Karpas-422 (cell line): ENCODE results near the gene DTD2. TPM values are rescaled to one million over a fixed set of nuclear protein-coding genes. Genes with fewer than 3 reads are reported as not detected.

Experiments used
- DNase-seq: peaks from one replicate; pipeline ENCODE4 v3.0.0-alpha.2; 2015
- H2AFZ ChIP-seq: fragments of 200-600 bp; sonication (generic); 2 replicates; pipeline ENCODE4 v1.6.1; 2014; ENCODE audit warnings: antibody characterized with exemption, low read length, mixed read lengths
- H3K27ac ChIP-seq: fragments of 200-600 bp; sonication (generic); 2 replicates; pipeline ENCODE4 v1.5.1; 2014; ENCODE audit warnings: mild to moderate bottlenecking, low read length, moderate library complexity
- H3K27me3 ChIP-seq: fragments of 200-600 bp; sonication (generic); 2 replicates; pipeline ENCODE4 v1.6.1; 2014; ENCODE audit warnings: low read length, mixed read lengths
- H3K36me3 ChIP-seq: fragments of 200-600 bp; sonication (generic); 2 replicates; pipeline ENCODE4 v1.6.1; 2014; ENCODE audit warnings: low read length, mixed read lengths; ENCODE audit not compliant: insufficient read depth
- H3K4me1 ChIP-seq: fragments of 200-600 bp; sonication (generic); 2 replicates; pipeline ENCODE4 v1.6.1; 2014; ENCODE audit warnings: mild to moderate bottlenecking, low read length, mixed read lengths
- H3K4me2 ChIP-seq: fragments of 200-600 bp; sonication (generic); 2 replicates; pipeline ENCODE4 v1.6.1; 2014; ENCODE audit warnings: low read length, low read depth, mild to moderate bottlenecking; ENCODE audit not compliant: poor library complexity, severe bottlenecking
- H3K4me3 ChIP-seq: fragments of 200-600 bp; sonication (generic); 2 replicates; pipeline ENCODE4 v1.5.1; 2014; ENCODE audit warnings: mild to moderate bottlenecking, antibody characterized with exemption, low read length, mixed read lengths
- H3K79me2 ChIP-seq: fragments of 200-600 bp; sonication (generic); 2 replicates; pipeline ENCODE4 v1.6.1; 2014; ENCODE audit warnings: mild to moderate bottlenecking, low read length, mixed read lengths
- H3K9ac ChIP-seq: fragments of 200-600 bp; sonication (generic); 2 replicates; pipeline ENCODE4 v1.6.0; 2014; ENCODE audit warnings: low read length
- H3K9me2 ChIP-seq: fragments of 200-600 bp; sonication (generic), shearing (Covaris generic); replicated peaks from 2 replicates; pipeline ENCODE4 v1.6.0; 2014; ENCODE audit warnings: mild to moderate bottlenecking, low read length, moderate library complexity; ENCODE audit not compliant: insufficient read depth
- H3K9me3 ChIP-seq: fragments of 300-700, 200-600 bp; sonication (generic); 2 replicates; pipeline ENCODE4 v1.6.1; 2014; ENCODE audit warnings: low read length, mixed read lengths
- H4K20me1 ChIP-seq: fragments of 200-600 bp; sonication (generic); 2 replicates; pipeline ENCODE4 v1.6.1; 2014; ENCODE audit warnings: mild to moderate bottlenecking, antibody characterized with exemption, low read length, low read depth; ENCODE audit not compliant: insufficient read depth
- total RNA-seq: library from RNA; depleted of rRNA; stranded (reverse); fragments of >200 nt; shearing (Covaris generic); gene quantifications from 2 replicates; pipeline ENCODE4 v1.2.3, GENCODE V29; 2014; ENCODE audit warnings: low replicate concordance

The DTD2 gene
- total RNA-seq, 1 experiment from 2014 or later: 86.1 TPM

DNA sequence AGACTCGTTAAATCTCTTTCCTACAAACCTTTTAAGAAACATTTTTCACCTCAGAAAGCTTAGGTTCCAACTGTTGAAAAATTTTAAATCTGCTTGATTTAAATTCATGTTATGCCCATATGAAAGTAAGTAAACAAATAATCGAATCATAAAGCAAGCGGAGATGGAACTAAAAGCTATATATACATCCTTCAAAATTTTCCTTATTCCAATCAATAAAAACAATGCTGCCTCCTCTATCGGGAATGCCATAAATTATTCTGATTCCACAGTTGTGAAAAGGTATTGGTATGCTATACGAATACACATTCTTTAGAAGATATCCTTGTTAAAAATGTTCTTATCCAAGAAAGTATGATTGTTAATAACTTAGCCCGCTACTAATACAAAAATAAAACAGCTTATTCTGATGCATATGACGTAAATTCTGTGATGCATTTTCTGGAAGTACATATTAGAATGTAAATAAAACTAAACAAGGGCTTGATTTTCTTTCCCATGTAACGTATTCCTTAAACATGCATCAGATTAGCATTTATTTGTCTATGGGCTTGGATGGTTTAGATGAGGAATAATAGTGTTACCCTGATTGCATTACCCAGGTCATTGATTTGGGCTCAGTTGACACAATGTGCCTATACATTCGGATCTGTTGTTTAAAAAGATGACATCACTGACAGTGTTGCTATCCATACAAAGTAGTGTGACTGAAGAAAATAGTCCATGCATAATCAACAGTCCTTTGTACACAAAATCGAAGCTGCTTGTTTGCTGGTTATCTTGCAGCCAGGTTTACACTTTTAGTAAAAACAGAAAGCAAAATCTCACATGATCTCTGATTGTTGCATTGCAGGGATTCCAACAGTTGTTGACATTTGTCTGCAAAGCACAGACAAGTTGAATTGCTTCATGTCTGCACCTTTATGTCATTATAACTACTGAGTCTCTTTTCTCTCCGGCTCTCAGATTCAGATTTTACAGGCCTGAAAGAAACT is 656 bp upstream of the DTD2 start:
- peak overlapping the region; percentile 64 for H2AFZ ChIP-seq
- H3K4me2 ChIP-seq: peak overlapping the region; percentile 77
- no peak overlapping the region for H3K27ac ChIP-seq
- peaks cover 37% of the 10 kb centered on the region for H3K4me1 ChIP-seq
- H3K9ac ChIP-seq: peak overlapping the region; percentile 88
- peaks cover 3% of the 10 kb centered on the region; the same call in 1 of the 2 replicates for H3K36me3 ChIP-seq
- H3K27me3 ChIP-seq: no peaks in the 10 kb centered on the region
- H4K20me1 ChIP-seq: no peaks in the 10 kb centered on the region
- no peak for DNase-seq
- H3K9me3 ChIP-seq: no peaks in the 10 kb centered on the region
- peaks cover 40% of the 10 kb centered on the region for H3K79me2 ChIP-seq
- no peaks in the 10 kb centered on the region for H3K9me2 ChIP-seq
- peak overlapping the region; percentile 73 for H3K4me3 ChIP-seq

DNA sequence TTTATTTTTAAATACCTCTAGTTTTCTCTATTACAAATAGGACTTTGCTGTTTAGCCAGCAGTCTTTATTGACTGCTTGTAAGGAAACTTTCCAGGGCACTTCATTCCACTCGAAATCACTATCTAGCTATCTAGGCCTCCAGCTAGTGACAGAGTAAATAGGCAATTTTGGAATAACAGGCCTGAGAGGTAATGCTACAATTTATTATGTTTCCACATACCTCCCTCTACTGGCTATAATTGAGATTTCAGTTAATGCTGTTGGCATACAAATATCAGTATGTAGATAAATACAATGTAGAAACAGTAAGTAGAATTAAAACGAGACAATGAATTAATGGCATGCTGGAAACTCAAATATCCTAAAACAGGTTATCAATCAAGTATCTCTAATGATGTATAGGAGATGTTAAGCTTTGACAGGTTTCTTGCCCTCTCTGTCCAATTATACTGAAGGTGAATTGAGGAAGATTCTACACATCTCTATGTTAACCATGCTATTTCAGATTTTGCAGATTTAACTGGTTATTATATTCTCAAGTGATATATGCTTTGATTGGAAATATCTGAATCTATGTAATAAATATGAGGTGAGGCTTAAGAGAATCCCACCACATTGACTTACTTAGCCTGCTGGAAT is 7.2 kb downstream of the DTD2 start:
- no peak overlapping the region for H3K27ac ChIP-seq
- peaks cover 15% of the 10 kb centered on the region for H3K4me1 ChIP-seq
- H3K9me2 ChIP-seq: no peaks in the 10 kb centered on the region
- H3K36me3 ChIP-seq: peaks cover 52% of the 10 kb centered on the region
- no peaks in the 10 kb centered on the region for H3K9me3 ChIP-seq
- peak; percentile 87 for DNase-seq
- no peak overlapping the region for H3K9ac ChIP-seq
- H4K20me1 ChIP-seq: no peaks in the 10 kb centered on the region
- H2AFZ ChIP-seq: no peak overlapping the region
- H3K4me2 ChIP-seq: no peak overlapping the region
- no peaks in the 10 kb centered on the region for H3K27me3 ChIP-seq
- H3K79me2 ChIP-seq: peaks cover 44% of the 10 kb centered on the region
- H3K4me3 ChIP-seq: no peak overlapping the region

DNA sequence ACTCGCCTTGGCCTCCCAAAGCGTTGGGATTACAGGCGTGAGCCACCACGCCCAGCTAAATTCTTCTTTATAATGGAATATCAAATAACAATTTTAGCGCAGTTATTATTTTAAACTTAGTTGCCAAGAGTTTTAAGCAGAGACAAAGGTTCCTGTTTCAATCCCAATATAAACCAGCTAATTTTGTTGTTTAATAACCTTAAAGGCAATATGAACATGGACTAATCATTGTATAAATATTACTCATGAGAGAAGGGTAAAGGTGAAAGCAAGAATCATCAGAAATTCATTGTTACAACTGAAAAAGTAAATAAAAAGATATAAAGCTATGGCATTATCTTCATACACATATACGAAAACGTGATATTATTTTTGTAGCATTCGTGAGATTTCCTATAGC is 8.2 kb downstream of the DTD2 start:
- Histone ChIP-seq H3K27ac (no peak overlapping the region), H3K9me3 (no peaks in the 10 kb centered on the region), H3K4me3 (no peak overlapping the region), H3K79me2 (peaks cover 34% of the 10 kb centered on the region), H3K4me2 (no peak overlapping the region), H3K4me1 (peaks cover 6% of the 10 kb centered on the region), H2AFZ (no peak overlapping the region), H3K9me2 (no peaks in the 10 kb centered on the region), H3K9ac (no peak overlapping the region), H3K27me3 (no peaks in the 10 kb centered on the region), H3K36me3 (peaks cover 60% of the 10 kb centered on the region), H4K20me1 (no peaks in the 10 kb centered on the region)
- no peak for DNase-seq

DNA sequence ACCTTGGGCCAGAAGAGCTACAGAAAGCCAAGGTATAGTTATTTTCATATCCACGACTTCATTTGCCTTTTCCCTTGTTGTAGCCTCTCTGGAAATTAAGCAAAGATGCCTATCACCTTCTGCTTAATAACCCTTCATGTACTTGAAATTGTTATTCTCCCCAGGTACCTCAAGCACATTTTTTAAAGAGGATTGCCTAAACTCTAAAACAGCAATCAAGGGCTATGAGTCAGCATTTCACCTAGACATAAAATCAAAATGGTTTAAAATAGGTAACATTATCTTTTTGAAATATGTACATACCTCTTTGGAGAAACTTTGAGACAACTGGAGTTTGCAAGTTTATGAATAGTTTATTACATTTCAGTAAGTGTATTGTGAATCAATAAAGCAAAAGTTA is 11.6 kb downstream of the DTD2 start:
- Histone ChIP-seq H3K27me3 (no peaks in the 10 kb centered on the region), H3K4me3 (no peak overlapping the region), H3K27ac (no peak overlapping the region)

DNA sequence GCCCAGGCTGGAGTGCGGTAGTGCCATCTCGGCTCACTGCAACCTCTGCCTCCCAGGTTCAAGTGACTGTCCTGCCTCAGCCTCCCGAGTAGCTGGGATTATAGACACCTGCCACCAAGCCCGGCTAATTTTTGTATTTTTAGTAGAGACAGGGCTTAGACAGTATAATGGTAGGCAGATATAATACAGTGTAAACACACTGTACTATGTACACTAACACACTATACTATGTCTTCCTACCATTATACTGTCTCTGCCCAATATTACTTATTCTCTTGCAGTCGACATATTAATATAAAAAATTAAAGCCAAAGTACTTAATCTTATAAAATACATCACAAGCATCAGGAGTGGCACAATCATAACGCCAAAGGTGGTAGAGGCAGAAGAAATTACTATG is 15.0 kb downstream of the DTD2 start:
- Histone ChIP-seq H3K36me3 (peaks cover 30% of the 10 kb centered on the region), H3K9me2 (no peaks in the 10 kb centered on the region), H3K9ac (no peak overlapping the region), H3K79me2 (peaks cover 9% of the 10 kb centered on the region; the same call in 1 of the 2 replicates), H3K27ac (no peak overlapping the region), H3K4me1 (no peaks in the 10 kb centered on the region), H4K20me1 (no peaks in the 10 kb centered on the region), H3K4me3 (no peak overlapping the region), H3K9me3 (no peaks in the 10 kb centered on the region), H3K4me2 (no peak overlapping the region), H3K27me3 (no peaks in the 10 kb centered on the region), H2AFZ (no peak overlapping the region)
- no peak for DNase-seq

More for the DNA sequence above, 11.6 kb downstream of the DTD2 start:
- H3K79me2 ChIP-seq: peaks cover 22% of the 10 kb centered on the region
- no peak overlapping the region for H2AFZ ChIP-seq
- peaks cover 45% of the 10 kb centered on the region for H3K36me3 ChIP-seq
- no peak overlapping the region for H3K4me2 ChIP-seq
- H3K4me1 ChIP-seq: no peaks in the 10 kb centered on the region
- no peaks in the 10 kb centered on the region for H3K9me3 ChIP-seq
- no peak for DNase-seq
- H3K9ac ChIP-seq: no peak overlapping the region
- no peaks in the 10 kb centered on the region for H3K9me2 ChIP-seq
- no peaks in the 10 kb centered on the region for H4K20me1 ChIP-seq

DNA sequence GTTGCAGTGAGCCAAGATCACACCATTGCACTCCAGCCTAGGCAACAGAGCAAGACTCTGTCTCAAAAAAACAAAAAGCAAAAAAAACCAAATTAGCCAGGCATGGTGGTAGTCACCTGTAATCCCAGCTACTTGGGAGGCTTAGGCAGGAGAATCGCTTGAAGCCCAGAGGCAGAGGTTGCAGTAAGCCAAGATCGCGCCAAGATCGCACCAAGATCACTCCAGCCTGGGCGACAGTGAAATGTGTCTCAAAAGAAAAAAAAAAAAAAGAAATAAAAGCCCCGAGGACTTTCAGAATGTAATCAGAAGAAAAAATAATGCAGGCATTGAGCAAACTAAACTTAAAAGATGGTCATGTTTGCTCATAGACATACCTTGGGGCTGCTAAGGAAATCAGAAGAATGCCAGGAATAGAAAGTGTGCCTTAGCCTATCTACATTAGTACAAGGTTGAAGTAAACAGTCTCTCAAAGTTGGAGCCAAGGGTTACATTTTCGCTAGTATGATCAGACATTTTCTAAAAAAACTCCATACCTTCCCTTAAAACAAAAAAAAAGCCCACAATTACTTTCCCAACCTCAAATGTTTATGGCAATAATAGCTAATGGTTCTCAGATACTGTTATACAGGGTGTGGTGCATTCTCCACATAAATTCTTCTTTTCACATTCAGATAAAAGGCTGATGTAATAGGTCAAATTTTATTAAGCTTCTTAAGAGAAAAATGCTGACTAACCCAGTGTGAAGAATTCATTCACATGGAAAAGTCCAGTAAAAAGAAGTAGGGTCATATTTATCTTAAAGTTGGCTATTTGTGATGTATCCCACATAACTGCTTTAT is 15.8 kb downstream of the DTD2 start:
- Histone ChIP-seq H3K9me2 (no peaks in the 10 kb centered on the region), H3K4me3 (no peak overlapping the region), H3K4me2 (no peak overlapping the region), H3K27ac (no peak overlapping the region), H3K9me3 (no peaks in the 10 kb centered on the region), H2AFZ (no peak overlapping the region), H3K79me2 (peaks cover 9% of the 10 kb centered on the region; the same call in 1 of the 2 replicates), H3K9ac (no peak overlapping the region), H3K36me3 (peaks cover 27% of the 10 kb centered on the region), H3K4me1 (no peaks in the 10 kb centered on the region), H4K20me1 (no peaks in the 10 kb centered on the region), H3K27me3 (no peaks in the 10 kb centered on the region)
- DNase-seq: no peak

DNA sequence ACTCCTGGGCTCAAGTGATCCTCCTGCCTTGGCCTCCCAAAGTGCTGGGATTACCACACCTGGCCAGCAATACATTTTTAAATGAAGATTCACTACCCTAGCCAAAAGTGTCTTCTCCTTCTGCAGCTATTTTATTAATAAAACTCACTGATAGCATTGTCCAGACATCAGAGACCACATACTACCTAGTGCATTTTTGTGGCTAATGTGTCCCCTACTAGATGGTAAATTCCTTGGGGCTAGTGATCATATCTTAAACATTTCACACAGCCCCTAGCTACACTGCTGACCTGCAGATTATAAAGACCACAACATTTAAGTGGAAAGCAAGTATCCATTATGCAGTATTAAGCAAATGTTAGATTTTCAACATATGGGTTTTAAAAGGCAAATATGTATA is 17.0 kb downstream of the DTD2 start:
- Histone ChIP-seq H3K79me2 (peaks cover 9% of the 10 kb centered on the region; the same call in 1 of the 2 replicates), H3K4me2 (no peak overlapping the region), H3K36me3 (peaks cover 21% of the 10 kb centered on the region), H3K9me2 (no peaks in the 10 kb centered on the region), H3K9me3 (no peaks in the 10 kb centered on the region), H2AFZ (no peak overlapping the region), H3K27me3 (no peaks in the 10 kb centered on the region), H3K9ac (no peak overlapping the region), H3K4me3 (no peak overlapping the region), H3K27ac (no peak overlapping the region), H3K4me1 (peaks cover 7% of the 10 kb centered on the region), H4K20me1 (no peaks in the 10 kb centered on the region)
- DNase-seq: no peak
